ENCODE results near the gene ZNF280A.
A peak's percentile ranks its signal among the peaks of the same experiment; 100 is the strongest.

The ZNF280A gene

GRCh38 chr22:22465782-22466181, 54.3 kb downstream of the ZNF280A start:
- no peak for DNase-seq

- DNase-seq: no peak
Observed at GRCh38 chr22:22465094-22465602, 54.9 kb downstream of the ZNF280A start.

GRCh38 chr22:22464541-22465054, 55.5 kb downstream of the ZNF280A start:
- DNase-seq: no peak

- DNase-seq: peak; percentile 27
Observed at GRCh38 chr22:22463855-22464540, 56.1 kb downstream of the ZNF280A start.
